ENCODE measurements around the gene ETHE1.

ETHE1 gene

DNA sequence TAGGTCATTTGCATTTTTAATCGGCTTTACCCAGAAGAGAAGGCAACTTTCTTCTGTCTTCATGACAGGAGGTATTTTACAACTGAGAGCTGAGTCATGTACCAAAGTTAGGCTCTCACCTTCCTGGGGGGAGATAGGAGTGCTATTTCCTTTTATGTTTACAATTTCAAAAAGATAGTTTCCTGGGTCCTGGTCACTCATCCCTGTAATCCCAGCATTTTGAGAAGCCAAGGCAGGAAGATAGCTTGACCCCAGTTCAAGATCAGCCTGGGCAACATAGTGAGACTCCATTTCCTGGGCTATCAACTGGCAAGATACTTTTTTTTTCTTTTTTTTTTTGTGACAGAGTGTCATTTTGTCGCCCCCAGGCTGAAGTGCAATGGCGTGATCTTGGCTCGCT is 69.2 kb downstream of the ETHE1 start:
- H3K27ac ChIP-seq (ENCODE audit: low read depth, low read length) = no peak overlapping the region
- no peak overlapping the region for H3K9ac ChIP-seq (ENCODE audit: low read depth in 1 of 2, low read length in 2 of 2)
- peaks cover under 1% of the 10 kb centered on the region in 2 donors for H3K9me3 ChIP-seq (ENCODE audit: control insufficient read depth in 1 of 2, low read length in 2 of 2)
- no peaks in the 10 kb centered on the region for H3K36me3 ChIP-seq (ENCODE audit: control insufficient read depth in 1 of 2, insufficient read depth in 2 of 2, low read length in 2 of 2)
- H3K4me1 ChIP-seq (ENCODE audit: control insufficient read depth in 1 of 2, insufficient read depth in 2 of 2, low read length in 2 of 2) = peaks cover 2 to 7% of the 10 kb centered on the region in 2 donors
- H3K27me3 ChIP-seq (ENCODE audit: control insufficient read depth in 1 of 2, insufficient read depth in 2 of 2, low read length in 2 of 2) = no peaks in the 10 kb centered on the region
- no peak overlapping the region for H3K4me3 ChIP-seq (ENCODE audit: low read depth in 1 of 2, low read length in 2 of 2)
